ENCODE results near the gene IRF5.
"Not testable (repeated sequence)": the region's sequence is repeated elsewhere in the genome, so short reads cannot be mapped to it uniquely, and the experiment has no call there.

Gene IRF5

DNA sequence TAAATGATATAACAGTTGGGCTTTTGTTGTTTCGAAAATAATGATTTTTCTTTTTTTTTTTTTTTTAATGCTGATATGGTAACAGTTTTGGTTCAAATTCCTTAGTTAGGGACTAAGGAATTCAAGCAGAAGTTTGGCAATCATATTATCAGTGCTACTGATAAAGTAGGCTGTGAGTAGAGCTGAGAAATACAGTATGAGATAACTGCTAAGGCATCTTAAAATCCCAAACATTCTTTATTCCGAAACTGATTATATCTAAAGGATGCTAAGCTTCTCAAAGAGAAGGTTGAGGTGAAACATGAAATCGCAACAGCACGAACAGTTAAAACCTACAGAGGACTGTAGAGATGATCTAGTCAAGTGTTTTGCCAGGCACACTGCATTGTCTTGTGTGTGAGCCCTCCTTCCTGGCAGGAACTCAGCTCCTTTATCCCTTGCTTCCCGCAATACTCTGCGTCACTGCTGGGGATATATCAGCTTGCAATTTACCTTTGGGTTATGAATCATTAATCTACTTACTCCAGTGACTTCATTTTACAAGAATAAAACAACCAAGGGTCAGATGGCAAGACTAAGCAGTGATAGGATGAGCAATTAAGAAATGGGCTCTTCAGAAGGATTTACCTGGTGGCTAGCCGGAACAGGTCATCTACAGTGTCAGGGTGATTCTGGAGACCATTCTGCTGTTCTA is 36.7 kb downstream of the IRF5 start:
- DNase-seq = peak; percentile 4

DNA sequence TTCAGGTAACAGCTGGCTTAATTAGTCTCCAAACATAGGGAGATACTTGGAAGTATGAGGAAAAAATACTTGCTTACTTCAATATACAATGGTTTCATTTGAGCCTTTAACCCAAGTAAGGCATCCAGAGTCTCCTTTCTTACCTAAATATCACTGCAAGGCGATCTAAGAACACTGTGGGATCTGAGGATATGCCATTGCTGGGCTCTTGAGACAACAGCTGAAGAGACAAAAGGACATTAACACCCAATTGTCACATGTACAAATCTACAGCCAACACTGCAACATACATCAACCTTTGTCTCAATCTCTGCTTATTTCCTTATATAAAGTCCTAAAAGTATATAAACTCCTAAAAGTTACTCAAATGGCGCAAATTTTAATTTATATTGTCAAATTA is 44.4 kb downstream of the IRF5 start:
- no peak for DNase-seq

DNA sequence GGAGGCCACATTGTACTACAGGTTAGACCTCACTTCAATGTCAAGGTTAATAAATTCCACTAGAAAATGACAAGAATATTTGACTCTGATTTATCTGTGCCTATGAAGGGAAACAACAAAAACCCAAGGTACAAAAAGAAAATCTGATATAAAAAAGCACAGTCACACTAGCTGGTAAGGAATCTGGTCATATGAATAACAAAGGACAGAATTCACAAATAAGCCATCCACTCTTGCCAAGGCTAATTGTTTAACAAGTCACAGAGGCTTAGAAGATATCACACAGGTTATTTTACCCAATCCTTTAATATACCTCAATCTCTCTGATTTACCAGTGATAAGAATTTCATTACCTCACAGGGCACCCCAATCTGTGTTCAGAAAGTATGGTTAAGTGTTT is 47.9 kb downstream of the IRF5 start:
- DNase-seq = no peak

DNA sequence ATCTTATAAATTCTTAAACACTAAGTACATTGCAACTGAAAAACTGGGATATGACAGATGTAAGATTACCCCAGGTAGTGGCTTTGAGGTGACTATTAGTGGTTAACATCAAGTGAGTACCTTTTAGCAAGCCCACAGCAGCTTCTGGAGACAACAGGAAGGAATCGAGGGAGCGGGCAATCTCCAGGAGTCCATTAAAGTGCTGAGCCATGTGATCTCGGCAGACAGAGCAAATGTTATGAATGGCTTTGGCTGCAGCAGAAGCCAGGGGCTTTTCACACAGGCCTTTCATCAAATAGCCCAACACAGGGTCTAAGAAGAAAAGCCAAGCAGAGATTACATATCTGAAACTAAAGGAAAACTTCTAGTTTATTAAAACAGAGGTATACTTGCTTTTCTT is 48.9 kb downstream of the IRF5 start:
- DNase-seq = no peak

- DNase-seq = no peak
These were observed 50.6 kb downstream of the IRF5 start for GRCh38 chr7:128988372-128988771.

DNA sequence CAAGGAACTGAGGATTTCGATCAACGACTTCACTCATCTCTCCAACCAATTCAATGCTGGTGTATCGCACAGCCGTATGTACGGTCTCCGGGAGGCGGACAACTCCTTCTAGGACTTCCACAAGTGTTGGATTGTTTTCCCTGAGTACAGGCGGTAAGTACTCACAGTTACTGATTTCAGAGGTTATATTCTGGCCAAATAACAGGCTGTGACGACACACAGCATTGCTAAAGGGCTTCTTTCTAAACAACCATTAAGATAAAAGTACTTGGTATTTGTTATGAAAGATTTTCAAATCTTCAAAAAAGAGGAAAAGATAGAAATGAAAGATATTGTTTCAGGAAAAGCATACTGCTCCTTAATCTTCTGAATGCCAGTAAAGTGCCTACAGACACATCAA is 52.2 kb downstream of the IRF5 start:
- no peak for DNase-seq

DNA sequence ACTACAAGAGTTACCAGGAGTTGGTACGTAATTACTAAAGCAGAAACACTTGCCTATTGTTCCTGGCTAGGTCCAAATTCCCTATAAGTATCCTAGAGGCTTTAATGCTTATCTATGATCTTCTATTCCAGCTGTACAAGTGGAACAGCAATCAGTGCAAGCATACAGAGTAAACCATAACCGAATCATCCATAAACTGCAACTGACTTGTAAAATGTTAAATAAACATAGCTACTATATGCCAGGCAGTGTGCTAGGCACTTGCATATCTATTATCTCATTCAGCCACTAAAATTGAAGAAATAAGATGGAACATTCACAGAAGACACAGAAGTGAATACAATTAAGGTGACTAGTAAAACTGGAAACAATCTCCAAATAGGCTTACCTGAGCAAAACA is 55.7 kb downstream of the IRF5 start:
- no peak for DNase-seq

- not testable (repeated sequence) for DNase-seq
These were observed 56.8 kb downstream of the IRF5 start for GRCh38 chr7:128994560-128994959.

DNA sequence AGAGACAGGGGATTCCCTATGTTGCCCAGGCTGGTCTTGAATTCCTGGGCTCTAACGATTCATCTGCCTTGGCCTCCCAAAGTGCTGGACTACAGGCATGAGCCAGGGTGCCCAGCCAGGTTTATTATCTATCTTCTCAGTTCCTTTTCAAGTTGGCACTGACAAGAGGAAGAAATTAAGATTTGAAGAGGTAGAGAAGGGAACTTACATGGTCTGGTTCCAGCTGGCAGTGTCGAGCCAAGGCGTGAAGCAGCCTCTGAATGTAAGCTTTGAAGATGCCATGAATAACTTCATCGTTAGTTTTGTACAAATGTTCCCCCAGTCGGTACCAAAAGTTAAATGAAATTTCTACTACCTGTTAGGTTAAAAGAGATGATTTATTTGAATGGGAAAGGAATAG is 59.5 kb downstream of the IRF5 start:
- DNase-seq = no peak

Measured in NCI-H524 treated with DMSO at 0.1 percent for 48 hours (cell line).